RWPE2 (cell line): ENCODE data around the gene GATD1.
A peak's percentile ranks its signal among the peaks of the same experiment; 100 is the strongest.

Source experiments
- ATAC-seq: fragments of 200-7000 bp; cut with Tn5 transposase; 3 replicates; pipeline ENCODE4 v1.9.1; 2021; ENCODE audit warnings: low read depth
- DNase-seq: peaks from one replicate; pipeline ENCODE4 v3.0.0-alpha.2; 2020; ENCODE audit warnings: low spot score
- H3K27ac ChIP-seq: fragments of 450-650 bp; 2 replicates; pipeline ENCODE4 v1.5.1; 2017; ENCODE audit warnings: mild to moderate bottlenecking; ENCODE audit not compliant: poor library complexity, severe bottlenecking
- H3K27me3 ChIP-seq: fragments of 250-450 bp; sonication (Bioruptor Pico); 2 replicates; pipeline ENCODE4 v1.5.1; 2021; ENCODE audit warnings: mild to moderate bottlenecking, moderate library complexity; ENCODE audit not compliant: insufficient read depth, poor library complexity, severe bottlenecking
- H3K36me3 ChIP-seq: fragments of 250-450 bp; sonication (Bioruptor Pico); 2 replicates; pipeline ENCODE4 v1.5.1; 2020; ENCODE audit warnings: low read depth, mild to moderate bottlenecking, moderate library complexity
- H3K4me1 ChIP-seq: fragments of 250-450 bp; sonication (Bioruptor Pico); 2 replicates; pipeline ENCODE4 v1.5.1; 2021; ENCODE audit warnings: mild to moderate bottlenecking, moderate library complexity; ENCODE audit not compliant: insufficient read depth, poor library complexity, severe bottlenecking
- H3K4me3 ChIP-seq: fragments of 250-450 bp; sonication (Bioruptor Pico); 2 replicates; pipeline ENCODE4 v1.5.1; 2021; ENCODE audit warnings: mild to moderate bottlenecking, moderate library complexity; ENCODE audit not compliant: severe bottlenecking
- H3K9me3 ChIP-seq: fragments of 250-450 bp; sonication (Bioruptor Pico); 2 replicates; pipeline ENCODE4 v1.5.1; 2021; ENCODE audit warnings: mild to moderate bottlenecking, moderate library complexity; ENCODE audit not compliant: severe bottlenecking
- TF ChIP-seq, protein P1 (sequence below): fragments of 450-650 bp; IDR thresholded peaks from one replicate; pipeline ENCODE4 v1.5.1; 2017; ENCODE audit warnings: mild to moderate bottlenecking, moderate library complexity; ENCODE audit not compliant: poor library complexity, severe bottlenecking

The GATD1 gene

DNA sequence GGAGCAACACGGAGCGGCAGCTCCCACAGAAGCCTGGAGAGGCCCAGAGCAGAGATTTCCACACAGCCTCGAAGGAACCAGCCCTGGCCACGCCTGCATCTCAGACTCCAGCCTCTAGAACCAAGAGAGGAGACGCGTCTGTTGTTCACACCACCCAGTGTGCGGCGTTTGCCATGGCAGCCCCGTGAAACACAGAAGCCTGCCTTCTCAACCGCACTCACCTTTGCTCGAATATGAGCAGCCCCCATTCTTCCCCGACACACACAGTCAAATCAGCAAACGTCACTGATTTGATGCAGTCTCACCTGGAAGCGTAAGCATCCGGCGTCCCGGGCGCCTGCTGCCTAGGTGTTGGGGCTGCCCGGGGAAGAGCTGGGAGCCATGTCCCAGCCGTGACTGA is 44.2 kb downstream of the GATD1 start:
- no peaks in the 10 kb centered on the region for H3K9me3 ChIP-seq
- H3K4me1 ChIP-seq = peaks cover 10% of the 10 kb centered on the region
- no peak for ATAC-seq
- no peak overlapping the region for H3K4me3 ChIP-seq
- TF ChIP-seq, protein P1, sequence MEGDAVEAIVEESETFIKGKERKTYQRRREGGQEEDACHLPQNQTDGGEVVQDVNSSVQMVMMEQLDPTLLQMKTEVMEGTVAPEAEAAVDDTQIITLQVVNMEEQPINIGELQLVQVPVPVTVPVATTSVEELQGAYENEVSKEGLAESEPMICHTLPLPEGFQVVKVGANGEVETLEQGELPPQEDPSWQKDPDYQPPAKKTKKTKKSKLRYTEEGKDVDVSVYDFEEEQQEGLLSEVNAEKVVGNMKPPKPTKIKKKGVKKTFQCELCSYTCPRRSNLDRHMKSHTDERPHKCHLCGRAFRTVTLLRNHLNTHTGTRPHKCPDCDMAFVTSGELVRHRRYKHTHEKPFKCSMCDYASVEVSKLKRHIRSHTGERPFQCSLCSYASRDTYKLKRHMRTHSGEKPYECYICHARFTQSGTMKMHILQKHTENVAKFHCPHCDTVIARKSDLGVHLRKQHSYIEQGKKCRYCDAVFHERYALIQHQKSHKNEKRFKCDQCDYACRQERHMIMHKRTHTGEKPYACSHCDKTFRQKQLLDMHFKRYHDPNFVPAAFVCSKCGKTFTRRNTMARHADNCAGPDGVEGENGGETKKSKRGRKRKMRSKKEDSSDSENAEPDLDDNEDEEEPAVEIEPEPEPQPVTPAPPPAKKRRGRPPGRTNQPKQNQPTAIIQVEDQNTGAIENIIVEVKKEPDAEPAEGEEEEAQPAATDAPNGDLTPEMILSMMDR = no peak
- no peak for DNase-seq
- H3K27ac ChIP-seq = no peak overlapping the region
- H3K36me3 ChIP-seq = no peaks in the 10 kb centered on the region
- H3K27me3 ChIP-seq = no peaks in the 10 kb centered on the region

DNA sequence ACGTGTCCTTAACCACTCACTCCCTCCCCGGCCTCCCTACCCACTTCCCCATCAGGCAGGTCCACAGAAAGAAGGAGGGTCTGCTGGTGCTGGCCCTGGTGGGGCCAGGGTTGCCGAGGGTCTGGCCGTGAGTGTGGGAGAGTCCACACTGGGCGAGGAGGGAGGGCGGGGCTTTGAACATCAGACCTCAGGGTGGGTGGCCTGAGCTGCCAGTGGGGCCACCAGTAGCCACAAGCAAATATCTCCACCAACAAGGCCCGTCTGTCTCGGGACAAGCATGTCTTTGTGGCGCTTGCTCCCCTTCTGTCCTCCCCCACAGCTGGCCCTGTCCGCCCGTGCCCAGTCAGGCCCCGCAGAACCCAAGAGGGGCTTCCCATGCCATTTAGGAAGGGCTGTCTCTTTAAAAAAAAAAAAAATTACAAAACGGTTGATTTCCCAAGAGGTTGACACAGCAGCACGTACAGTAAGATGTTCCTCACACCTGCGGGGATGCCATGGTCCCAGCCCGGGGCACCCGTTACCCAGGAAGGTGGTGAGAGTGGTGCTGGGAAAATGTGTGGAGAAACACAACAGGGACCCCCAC is 47.7 kb downstream of the GATD1 start:
- ATAC-seq = no peak
- Histone ChIP-seq H3K4me3 (no peak overlapping the region), H3K27me3 (no peaks in the 10 kb centered on the region), H3K4me1 (peaks cover 15% of the 10 kb centered on the region), H3K9me3 (no peaks in the 10 kb centered on the region), H3K36me3 (peaks cover 20% of the 10 kb centered on the region), H3K27ac (peak overlapping the region; percentile 71)
- no peak for DNase-seq
- TF ChIP-seq, protein P1 = no peak

- H3K36me3 ChIP-seq = peaks cover 26% of the 10 kb centered on the region
- DNase-seq = no peak
- peak overlapping the region; percentile 71 for H3K27ac ChIP-seq
- peaks cover 15% of the 10 kb centered on the region for H3K4me1 ChIP-seq
- H3K27me3 ChIP-seq = no peaks in the 10 kb centered on the region
- no peak overlapping the region for H3K4me3 ChIP-seq
- no peak for ATAC-seq
- TF ChIP-seq, protein P1 = no peak
- no peaks in the 10 kb centered on the region for H3K9me3 ChIP-seq
These were observed 48.3 kb downstream of the GATD1 start for GRCh38 chr11:728901-729491.

- H3K27ac ChIP-seq = peak overlapping the region; percentile 71
- TF ChIP-seq, protein P1 = peak; percentile 93
- no peak overlapping the region for H3K4me3 ChIP-seq
- H3K9me3 ChIP-seq = no peaks in the 10 kb centered on the region
- ATAC-seq (peak; percentile 78), DNase-seq (peak; percentile 95)
- peaks cover 35% of the 10 kb centered on the region for H3K36me3 ChIP-seq
- H3K4me1 ChIP-seq = peaks cover 15% of the 10 kb centered on the region
- H3K27me3 ChIP-seq = no peaks in the 10 kb centered on the region
These were observed 49.2 kb downstream of the GATD1 start for GRCh38 chr11:727859-728748.
